Stimulated activated CD4-positive, alpha-beta T cell treated with anti-CD3 and anti-CD28 coated beads, Interleukin-15, amount 100 ng/mL, for 24 hours (primary cell): ENCODE measurements around the gene SRRM3.
"Not testable (repeated sequence)": the region's sequence is repeated elsewhere in the genome, so short reads cannot be mapped to it uniquely, and the experiment has no call there.

Experiments
- DNase-seq: peaks from one replicate; pipeline ENCODE4 v3.0.0-alpha.2; 2020

Gene SRRM3

GRCh38 chr7:76317782-76318487, 116.2 kb downstream of the SRRM3 start:
- peak; percentile 97 for DNase-seq

- peak; percentile 78 for DNase-seq
Measured at GRCh38 chr7:76318488-76319353, 117.0 kb downstream of the SRRM3 start.

GRCh38 chr7:76325092-76325491, 123.4 kb downstream of the SRRM3 start:
- DNase-seq = no peak

- no peak for DNase-seq
Measured at GRCh38 chr7:76325811-76326210, 124.1 kb downstream of the SRRM3 start.

- no peak for DNase-seq
Measured at GRCh38 chr7:76326646-76327233, 125.0 kb downstream of the SRRM3 start.

GRCh38 chr7:76327610-76328009, 125.9 kb downstream of the SRRM3 start:
- DNase-seq = no peak

GRCh38 chr7:76328389-76328788, 126.7 kb downstream of the SRRM3 start:
- DNase-seq = no peak

- DNase-seq = no peak
Measured at GRCh38 chr7:76329479-76329878, 127.8 kb downstream of the SRRM3 start.

GRCh38 chr7:76330261-76330660, 128.6 kb downstream of the SRRM3 start:
- no peak for DNase-seq

GRCh38 chr7:76330673-76331072, 129.0 kb downstream of the SRRM3 start:
- no peak for DNase-seq

- no peak for DNase-seq
Measured at GRCh38 chr7:76332078-76332477, 130.4 kb downstream of the SRRM3 start.

- DNase-seq = no peak
Measured at GRCh38 chr7:76333511-76334101, 131.9 kb downstream of the SRRM3 start.

GRCh38 chr7:76334320-76334967, 132.7 kb downstream of the SRRM3 start:
- no peak for DNase-seq

- DNase-seq = not testable (repeated sequence)
Measured at GRCh38 chr7:76335417-76335816, 133.7 kb downstream of the SRRM3 start.

- no peak for DNase-seq
Measured at GRCh38 chr7:76336094-76336493, 134.4 kb downstream of the SRRM3 start.
